Fibroblast of skin of right biceps (primary cell): ENCODE results near the gene HOXD13.

ENCODE experiments used
- DNase-seq: peaks from one replicate; pipeline ENCODE4 v3.0.0-alpha.2; 2013

The HOXD13 gene

DNA sequence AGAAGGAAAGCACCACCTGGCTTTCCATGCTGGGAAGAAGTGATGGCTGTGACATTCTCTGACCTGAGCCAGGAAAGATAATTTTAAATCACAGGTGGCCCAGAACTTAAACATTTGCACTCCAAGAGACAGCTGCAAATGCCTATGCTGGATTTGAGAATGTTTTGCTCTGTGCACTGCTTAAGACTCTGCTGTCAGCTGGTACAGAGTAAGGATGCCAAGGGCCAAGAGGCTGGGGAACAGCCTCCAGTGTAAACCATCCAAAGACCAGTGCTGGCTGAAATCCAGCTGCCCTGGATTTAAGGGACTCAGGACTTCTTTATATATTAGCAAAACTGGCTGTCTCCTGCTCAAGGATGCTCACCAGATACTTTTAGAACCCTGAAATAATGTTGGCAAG, 40.9 kb downstream of the HOXD13 start:
- DNase-seq: no peak

- DNase-seq: no peak
These were observed 41.5 kb downstream of the HOXD13 start for GRCh38 chr2:176134035-176134434.

DNA sequence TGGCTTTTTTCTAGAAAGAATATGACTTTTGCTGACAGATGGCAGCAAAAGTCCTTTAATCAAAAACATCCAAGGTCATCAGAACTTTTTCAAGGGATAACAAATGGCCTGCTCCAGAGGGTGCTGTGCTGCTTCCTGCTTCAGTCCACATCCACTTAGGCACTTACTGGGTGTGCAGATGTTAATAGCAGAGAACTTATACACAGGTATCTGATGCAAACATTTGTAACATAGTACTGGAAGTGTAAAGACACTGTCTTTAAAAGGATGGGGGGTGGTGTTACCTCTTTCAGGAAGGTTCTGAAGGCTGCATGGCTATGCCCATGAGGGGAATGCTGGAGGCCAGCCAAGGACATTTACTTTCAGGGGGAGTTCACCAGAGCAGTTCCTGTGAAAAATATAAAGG, 42.5 kb downstream of the HOXD13 start:
- DNase-seq: peak; percentile 80

- DNase-seq: peak; percentile 83
These were observed 44.1 kb downstream of the HOXD13 start for GRCh38 chr2:176136374-176137251.

DNA sequence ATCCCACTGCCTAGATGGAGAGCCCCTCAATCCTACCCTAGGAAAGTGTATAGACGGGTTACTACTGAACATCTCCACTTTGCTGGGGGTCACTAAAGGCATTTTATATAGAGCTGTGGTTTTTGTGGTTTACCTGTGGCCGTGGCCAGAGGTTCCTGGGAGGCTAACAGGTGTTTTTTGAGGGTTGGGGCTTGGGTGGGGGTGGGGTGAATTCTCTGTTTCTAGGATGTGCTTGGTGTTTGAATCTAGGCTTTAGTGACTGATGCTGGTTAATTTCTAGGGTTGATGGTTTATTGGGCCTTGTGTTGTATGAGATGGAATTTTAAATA, 44.7 kb downstream of the HOXD13 start:
- DNase-seq: no peak

DNA sequence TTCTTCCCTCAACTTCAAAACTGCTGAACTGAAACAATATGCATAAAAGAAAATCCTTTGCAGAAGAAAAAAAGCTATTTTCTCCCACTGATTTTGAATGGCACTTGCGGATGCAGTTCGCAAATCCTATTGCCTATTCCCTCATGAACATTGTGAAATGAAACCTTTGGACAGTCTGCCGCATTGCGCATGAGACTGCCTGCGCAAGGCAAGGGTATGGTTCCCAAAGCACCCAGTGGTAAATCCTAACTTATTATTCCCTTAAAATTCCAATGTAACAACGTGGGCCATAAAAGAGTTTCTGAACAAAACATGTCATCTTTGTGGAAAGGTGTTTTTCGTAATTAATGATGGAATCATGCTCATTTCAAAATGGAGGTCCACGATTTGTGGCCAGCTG, 45.4 kb downstream of the HOXD13 start:
- DNase-seq: no peak

- peak; percentile 71 for DNase-seq
These were observed 46.0 kb downstream of the HOXD13 start for GRCh38 chr2:176138526-176138922.

GRCh38 chr2:176138923-176139660, 46.6 kb downstream of the HOXD13 start:
- DNase-seq: peak; percentile 65

DNA sequence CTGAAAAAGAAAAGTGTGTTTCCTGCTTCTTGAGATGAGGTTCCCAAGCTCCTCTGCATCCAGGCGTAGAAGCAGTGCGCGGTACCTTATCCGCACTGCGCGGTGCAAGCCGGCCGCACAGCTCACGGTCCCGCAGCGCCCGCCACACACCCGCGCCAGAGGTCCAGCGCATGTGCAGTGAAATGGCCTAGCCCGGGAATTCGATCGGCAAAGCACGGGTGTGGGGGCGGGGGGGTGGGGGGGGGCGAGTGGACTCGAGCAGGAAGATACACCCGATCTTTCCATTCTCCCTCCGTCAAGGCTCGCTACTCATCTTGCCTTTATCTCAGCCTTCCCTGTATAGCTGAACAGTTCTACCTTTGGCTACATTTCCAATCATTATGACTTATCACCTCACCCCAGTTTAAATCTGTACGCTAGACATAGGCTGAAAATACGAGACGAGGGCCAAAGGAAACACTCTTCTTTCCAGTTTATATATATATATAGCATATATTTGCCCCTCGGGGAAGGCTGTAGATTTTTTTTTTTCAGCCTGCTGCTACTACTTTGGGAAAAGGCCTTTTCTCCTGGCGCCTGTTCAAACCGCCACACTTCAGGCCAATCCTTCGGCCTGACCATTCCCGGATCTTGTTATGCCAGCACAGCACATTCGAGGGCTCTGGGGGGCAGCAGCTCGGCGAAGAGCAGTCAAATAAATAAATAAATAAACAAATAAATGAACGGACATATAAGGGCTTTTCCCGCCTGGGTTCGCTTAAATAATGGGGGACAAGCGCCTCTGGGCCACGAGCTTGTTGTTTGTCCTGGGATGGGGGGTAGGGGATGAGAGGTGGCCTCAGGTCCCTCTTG, 47.4 kb downstream of the HOXD13 start:
- DNase-seq: peak; percentile 83

DNA sequence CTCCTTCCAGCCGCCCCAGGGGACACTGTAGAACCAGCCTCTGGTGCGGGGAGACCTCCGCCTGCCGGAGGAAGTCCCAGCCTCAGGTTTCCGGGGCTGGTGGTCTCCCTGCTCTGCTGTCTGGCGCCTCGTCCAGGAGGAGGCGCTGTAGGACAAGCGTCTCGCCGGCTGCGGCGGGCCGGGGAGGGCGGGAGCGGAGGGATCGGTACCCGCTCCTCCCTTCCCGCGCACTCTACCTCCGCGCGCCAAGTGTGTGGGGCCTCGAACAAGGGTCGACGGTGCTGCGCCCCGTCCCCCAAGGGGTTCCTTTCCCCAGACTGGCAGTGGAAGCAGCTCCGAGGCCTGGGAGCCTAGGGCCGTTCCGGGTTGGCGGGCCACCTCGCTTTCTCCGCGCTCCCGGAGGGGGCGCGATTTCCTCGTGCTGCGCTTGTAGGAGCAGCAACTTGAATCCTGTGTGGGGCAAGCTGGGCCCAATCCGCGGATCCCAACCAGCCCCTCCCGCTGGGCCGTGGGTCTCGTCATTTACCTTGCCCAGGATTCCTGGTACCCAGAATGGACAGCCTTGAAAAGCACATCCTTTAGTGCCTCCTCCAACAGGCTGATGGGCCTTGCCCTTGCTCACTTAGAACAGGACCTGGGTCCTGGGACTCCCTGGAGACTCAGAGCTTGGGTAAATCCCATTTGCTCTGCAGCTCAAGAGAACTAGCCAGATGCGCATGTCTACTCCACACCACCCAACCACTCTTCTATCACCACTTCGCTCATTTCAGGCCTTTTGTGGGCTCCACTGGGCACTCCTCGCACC, 48.2 kb downstream of the HOXD13 start:
- peak; percentile 87 for DNase-seq

DNA sequence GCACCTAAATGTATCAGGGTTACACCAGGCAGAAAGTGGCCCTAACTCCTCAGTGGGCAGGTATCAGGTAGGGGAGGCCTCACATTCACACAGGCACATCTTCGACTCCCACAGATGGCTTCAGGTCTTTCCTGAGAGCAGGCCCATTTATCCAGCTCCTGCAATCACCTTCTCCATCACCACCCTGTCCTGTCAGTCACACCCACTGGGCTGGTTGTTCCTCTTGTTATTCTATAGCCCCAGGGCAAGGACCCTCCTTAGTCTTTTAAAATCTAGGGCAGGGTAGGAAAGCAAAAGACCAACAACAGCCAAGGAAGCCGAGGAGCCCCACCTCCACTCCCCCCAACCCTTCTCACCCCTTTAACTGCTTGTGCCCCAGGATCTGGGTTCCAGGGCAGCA, 49.8 kb downstream of the HOXD13 start:
- DNase-seq: no peak
